ENCODE data around the gene ZFYVE28.

The ZFYVE28 gene

DNA sequence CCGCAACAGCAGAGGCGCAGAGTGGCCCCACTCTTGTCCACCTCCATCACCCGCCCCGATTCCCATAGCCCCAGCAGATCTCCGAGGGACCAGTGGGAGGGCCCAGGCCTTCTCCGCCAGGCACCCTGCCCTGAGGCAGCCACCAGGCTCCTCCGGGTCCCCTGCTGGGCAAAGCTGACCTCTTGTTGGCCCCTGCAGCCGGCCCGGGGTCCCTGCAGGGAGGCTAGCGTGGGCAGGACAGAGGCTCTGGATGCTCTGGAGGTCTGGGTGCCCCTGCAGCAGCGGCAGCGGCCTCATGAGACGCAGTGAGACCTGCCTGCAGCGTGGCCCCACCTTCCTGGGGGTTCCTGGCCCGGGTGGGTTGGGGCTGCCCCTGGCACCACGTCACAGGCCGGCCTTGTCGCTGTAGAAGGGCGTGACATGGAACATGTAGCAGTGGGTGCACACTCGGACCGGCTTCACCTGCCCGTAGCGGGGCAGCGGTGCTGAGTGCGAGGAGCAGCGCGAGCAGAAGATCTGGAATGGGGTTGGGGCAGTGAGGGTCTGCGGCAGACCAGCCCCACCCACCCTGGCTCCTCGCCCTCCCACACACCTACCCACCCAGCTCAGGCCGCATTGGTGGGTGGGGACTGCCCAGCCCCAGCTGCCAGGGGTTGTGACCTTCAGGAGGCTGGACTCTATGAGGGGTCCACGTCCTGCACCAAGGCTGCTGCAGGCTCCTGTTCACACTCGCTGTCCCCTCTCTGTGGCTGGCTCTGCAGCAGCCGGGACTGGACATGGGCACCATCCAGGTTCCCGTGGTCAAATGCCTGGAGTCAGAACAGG is 147.9 kb downstream of the ZFYVE28 start:
- TF ChIP-seq, protein P1, sequence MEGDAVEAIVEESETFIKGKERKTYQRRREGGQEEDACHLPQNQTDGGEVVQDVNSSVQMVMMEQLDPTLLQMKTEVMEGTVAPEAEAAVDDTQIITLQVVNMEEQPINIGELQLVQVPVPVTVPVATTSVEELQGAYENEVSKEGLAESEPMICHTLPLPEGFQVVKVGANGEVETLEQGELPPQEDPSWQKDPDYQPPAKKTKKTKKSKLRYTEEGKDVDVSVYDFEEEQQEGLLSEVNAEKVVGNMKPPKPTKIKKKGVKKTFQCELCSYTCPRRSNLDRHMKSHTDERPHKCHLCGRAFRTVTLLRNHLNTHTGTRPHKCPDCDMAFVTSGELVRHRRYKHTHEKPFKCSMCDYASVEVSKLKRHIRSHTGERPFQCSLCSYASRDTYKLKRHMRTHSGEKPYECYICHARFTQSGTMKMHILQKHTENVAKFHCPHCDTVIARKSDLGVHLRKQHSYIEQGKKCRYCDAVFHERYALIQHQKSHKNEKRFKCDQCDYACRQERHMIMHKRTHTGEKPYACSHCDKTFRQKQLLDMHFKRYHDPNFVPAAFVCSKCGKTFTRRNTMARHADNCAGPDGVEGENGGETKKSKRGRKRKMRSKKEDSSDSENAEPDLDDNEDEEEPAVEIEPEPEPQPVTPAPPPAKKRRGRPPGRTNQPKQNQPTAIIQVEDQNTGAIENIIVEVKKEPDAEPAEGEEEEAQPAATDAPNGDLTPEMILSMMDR (IDR thresholded peaks at IDR 0.05; ENCODE audit: low read depth, low read length) = no peak
- no peak for DNase-seq (ENCODE audit: extremely low read depth, low read depth)

DNA sequence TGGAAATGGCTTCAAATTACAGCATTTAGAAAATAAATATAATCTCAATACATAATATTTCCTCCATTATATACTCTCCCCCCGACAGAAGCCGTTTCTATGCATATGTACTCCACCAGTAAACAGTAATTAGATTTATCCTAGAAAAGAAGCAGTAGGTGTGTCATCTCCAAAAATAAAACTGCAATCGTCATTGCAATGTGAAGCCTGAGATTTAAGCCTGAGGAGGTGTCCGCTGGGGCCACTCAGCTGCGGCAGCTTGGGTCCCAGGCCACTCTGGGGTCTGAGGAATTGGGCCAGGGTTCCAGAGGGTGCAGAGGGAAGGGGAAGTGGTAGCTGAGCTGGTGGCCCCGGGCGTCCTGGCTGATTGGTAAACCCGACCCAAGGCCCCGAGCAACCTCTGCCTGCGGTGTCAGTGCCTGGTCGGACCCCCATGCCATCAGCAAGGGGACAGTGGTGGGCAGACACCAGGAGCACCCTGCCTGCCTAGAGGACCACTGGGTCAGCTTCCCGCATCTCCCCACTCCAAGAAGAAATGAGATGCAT is 148.8 kb downstream of the ZFYVE28 start:
- TF ChIP-seq, protein P1 (IDR thresholded peaks at IDR 0.05; ENCODE audit: low read depth, low read length) = no peak
- no peak for DNase-seq (ENCODE audit: extremely low read depth, low read depth)

DNA sequence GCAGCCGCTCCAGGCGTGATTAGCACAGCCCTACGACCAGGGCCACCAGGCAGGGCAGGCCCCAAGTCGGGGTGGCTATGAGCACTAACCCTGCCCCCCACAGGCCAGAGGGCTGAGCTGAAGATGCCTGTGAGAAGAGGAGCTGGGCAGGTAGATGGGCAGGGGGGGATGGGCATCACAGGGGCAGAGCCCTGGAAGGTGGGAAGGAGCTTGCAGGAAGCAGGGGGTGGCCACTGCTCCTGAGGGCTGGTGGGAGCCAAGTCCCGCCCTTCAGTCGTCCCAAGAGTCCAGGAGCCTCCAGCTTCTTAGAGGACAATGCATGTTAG is 149.3 kb downstream of the ZFYVE28 start:
- TF ChIP-seq, protein P1 (IDR thresholded peaks at IDR 0.05; ENCODE audit: low read depth, low read length) = no peak
- DNase-seq (ENCODE audit: extremely low read depth, low read depth) = no peak

- no peak for DNase-seq (ENCODE audit: extremely low read depth, low read depth)
- TF ChIP-seq, protein P1 (IDR thresholded peaks at IDR 0.05; ENCODE audit: low read depth, low read length) = no peak
Observed at GRCh38 chr4:2268357-2269205, 149.9 kb downstream of the ZFYVE28 start.

DNA sequence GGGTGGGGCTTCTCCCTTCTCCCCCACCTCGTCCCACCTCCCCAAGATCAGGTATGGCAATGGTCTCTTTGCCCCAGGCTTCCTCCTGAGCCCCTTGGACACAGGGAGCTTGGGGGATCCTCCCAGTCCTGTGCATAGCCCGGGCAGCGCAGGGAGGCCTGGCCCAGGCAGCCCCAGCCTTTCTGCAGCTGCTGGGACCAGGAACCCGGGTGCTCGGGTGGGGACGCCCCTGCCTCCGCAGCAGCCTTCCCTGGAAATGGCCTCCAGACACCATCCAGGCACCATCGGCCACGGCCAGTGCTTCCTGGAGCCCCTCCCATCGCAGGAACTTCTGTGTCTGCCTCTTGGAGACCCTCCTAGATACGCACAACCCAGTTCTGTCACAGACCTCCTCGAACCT is 150.6 kb downstream of the ZFYVE28 start:
- TF ChIP-seq, protein P1 (IDR thresholded peaks at IDR 0.05; ENCODE audit: low read depth, low read length) = no peak
- DNase-seq (ENCODE audit: extremely low read depth, low read depth) = no peak

GRCh38 chr4:2267320-2267811 is 151.1 kb downstream of the ZFYVE28 start:
- TF ChIP-seq, protein P1 (IDR thresholded peaks at IDR 0.05; ENCODE audit: low read depth, low read length) = no peak
- DNase-seq (ENCODE audit: extremely low read depth, low read depth) = no peak

DNA sequence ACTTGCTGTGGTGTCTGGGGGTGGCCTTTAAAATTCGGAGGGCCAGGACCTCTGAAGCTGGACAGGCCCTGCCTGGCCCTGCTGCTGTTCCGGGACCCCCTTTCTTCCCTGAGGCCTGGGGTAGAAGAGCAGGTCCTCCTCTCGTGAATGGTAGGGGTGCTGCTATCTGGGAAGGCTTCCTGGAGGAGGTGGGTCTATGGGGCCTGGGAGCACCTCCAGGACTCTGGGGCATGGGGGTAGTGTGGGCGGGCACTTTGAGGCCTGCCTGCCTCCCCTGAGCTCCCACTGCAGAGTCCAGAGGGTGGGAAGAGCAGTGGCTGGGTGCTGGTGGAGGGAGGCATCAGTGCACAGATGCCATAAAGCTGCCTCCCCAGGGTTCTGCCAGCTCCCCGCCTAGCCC is 151.6 kb downstream of the ZFYVE28 start:
- no peak for DNase-seq (ENCODE audit: extremely low read depth, low read depth)
- TF ChIP-seq, protein P1 (IDR thresholded peaks at IDR 0.05; ENCODE audit: low read depth, low read length) = no peak

Data from AG09319 (cell line).